ENCODE data around the gene PPP1CA. TPM values are rescaled to one million over a fixed set of nuclear protein-coding genes. Genes with fewer than 3 reads are reported as not detected.

The PPP1CA gene
- polyA plus RNA-seq, 3 donors from 2014 or later: 830 to 1,276 (median 950) TPM

DNA sequence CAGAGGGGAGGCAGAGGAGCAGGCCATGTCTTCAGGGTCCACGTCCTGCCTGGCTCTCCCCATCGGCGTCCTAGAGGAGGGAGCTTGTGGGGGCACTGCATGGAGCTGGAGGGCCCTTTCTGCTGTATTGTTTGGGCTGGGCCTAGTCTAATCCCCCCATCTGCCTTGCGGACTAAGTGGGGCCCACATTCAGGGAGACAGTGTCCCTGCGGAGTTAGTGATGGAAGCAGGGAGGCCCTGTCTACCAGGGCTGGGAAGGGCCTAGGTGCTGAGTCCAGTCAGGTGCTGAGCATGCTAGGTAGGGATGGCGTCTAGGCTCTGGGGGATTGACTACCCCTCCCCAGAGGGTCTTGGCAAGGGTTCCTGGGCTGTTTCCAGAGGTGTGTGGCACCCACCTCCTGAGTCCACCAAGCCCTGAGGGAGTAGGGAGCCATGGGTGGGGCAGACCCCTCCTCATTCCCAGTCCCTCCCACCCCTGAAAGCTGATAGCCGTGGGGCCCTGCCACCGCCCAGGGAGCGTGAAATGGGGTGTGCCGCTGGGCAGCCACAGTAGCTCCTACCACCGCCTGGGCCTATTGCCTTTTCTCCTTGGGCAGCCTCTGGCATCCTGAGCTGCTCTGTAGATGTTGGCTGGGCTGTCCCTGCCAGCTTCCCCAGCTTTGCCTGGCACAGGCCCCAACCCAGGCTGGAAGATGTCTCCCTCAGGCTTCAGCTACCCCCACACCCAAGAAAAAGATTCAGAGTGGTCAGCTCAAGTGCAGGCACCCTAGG is 46.5 kb downstream of the PPP1CA start:
- no peak for DNase-seq
- Mint-ChIP-seq H3K27me3 (ENCODE audit: low read depth in 3 of 3) (peaks cover 9 to 22% (median 18%) of the 10 kb centered on the region in 3 donors), H3K9me3 (no peaks in the 10 kb centered on the region), H3K27ac (peak overlapping the region; percentile 26 to 100 (median 84)), H3K4me1 (peaks cover 37 to 38% of the 10 kb centered on the region in 2 donors), H3K36me3 (no peaks in the 10 kb centered on the region), H3K4me3 (no peak overlapping the region)

DNA sequence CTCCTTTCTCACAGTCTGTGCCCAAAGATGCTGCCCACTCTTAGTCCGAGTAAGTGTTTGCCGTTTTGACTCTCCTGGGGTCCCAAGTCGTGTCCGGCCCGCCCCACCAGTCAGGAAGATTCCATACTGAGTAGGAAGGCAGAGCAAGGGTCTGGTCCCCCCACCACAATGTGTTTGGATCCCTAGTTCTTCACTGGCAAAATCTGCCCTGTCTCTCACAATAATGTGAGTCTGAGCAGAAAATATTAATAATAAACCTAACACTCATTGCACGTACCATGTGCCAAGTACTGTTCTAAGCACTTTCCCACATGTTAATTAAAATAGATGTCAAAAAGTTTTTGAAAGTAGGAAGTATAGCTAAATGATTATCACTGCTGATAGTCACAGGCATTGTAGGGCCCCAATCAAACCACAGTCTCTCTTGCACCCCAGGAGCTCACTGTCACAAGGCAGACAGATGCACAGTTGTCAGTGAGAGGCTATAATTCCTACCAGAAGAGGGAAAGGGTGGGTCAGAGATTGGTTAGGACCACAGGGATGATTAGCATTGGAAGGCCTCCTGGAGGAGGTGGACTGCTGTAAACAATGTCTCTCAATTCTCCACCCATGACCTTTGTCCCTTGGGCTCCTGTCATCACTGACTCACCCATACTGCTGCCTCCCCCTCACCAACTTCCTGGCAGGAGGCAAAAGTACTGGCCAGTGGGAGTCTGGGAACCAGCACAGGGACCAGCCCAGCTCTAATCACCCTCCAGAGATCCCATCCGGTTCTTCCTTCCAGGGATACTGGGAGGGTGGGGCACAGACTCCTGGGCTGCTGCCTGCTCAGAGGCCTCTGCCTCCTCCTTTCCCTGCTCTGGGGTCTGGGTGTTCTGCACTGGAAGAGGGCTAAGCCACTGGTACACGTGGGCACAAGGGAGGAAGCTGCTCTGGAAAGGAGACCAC is 47.3 kb downstream of the PPP1CA start:
- Mint-ChIP-seq H3K9me3 (no peaks in the 10 kb centered on the region), H3K4me1 (peaks cover 38 to 39% of the 10 kb centered on the region in 2 donors), H3K27ac (peak overlapping the region; percentile 96 to 100 (median 98)), H3K36me3 (no peaks in the 10 kb centered on the region), H3K27me3 (ENCODE audit: low read depth in 3 of 3) (peaks cover 9 to 21% (median 18%) of the 10 kb centered on the region in 3 donors), H3K4me3 (peak overlapping the region; percentile 90 to 99 (median 96))
- DNase-seq: no peak

DNA sequence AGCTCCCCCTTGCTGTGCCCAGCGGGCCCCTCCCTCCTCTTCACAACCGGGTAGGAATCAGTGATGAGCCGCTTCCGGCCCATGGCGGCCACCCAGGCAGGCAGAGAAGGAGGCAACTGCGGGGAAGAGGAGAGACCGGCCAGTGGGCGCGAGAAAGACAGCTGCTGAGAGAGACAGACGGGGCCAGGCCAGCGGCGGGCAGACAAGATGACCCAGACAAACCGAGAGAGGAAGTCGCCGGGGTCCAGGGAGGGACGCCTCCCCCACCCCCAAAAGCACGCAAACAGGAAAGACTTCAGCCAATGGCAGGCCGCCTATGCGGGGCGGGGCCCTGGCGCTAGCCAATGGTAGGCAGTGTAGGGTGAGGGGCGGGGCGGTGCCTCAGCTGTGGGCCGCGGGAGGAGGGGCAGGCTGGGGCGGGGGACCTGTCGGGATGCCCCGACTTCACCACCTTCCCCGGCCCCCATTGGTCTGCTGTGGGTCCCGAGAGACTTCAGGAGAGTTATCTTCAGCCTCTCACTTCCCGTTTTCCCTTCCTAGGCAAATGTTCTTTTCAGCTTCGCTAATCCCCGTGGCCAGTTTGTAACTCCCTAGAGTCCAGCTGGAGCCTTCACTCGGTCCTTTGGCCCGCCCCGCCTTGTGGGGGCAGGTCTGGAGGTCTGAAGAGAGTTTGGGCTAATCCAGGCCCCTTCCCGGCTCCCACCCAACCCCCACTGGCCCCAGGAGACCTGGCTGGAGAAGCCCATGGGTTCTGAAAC is 48.2 kb downstream of the PPP1CA start, which contains the start of gene POLD4:
TSS of gene POLD4 (minus strand) at position 230 of the 758 bp plus-strand sequence. CDS start at position 83, 147 bp downstream.
- DNase-seq: peak; percentile 94 to 95 (median 95)
- Mint-ChIP-seq H3K27ac (peak within 1 kb of the TSS; percentile 96 to 100 (median 98)), H3K36me3 (no peaks in the 10 kb centered on the region), H3K9me3 (no peaks in the 10 kb centered on the region), H3K4me1 (peaks cover 38 to 39% of the 10 kb centered on the region in 2 donors), H3K27me3 (ENCODE audit: low read depth in 3 of 3) (peaks cover 9 to 19% (median 18%) of the 10 kb centered on the region in 3 donors), H3K4me3 (peak within 1 kb of the TSS; percentile 90 to 99 (median 96))

DNA sequence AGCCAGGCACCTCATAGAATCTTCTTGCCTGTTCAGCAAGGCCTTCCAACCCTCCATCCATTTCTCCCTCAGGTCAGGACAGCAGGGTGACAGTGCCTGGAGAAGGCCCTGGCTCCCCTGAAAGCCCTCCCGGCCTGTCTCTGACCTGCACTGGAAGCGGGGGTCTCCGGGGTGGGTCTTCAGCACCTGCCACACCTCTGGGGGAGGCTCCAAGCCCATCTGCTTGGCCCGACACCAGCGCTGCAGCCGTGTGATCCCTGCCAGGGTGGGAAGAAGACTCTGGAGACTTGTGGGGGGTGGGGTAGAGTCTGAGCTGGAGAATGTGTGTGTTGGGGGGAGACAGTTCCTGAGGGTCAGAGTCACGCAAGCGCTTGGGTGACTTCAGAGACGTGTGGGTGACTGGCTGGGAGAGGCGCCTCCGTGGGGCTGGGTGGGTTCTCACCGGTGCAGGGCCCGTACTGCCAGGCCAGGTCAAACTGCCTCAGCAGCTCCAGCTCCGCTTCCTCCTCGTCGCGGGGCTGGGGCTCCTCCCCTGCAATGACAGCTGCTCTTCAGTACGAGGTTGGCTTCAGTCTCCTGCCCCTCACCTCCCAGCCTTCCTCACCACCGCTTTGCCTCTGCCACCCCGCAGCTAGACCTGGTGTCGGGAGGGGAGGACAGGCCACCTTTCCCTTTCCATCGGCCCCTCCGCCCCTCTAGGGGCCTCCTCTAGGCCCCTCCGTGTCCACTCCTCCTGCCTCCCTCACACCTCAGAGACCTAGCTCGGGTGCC is 48.9 kb downstream of the PPP1CA start:
- no peak for DNase-seq
- no peaks in the 10 kb centered on the region for H3K36me3 Mint-ChIP-seq
- H3K4me1 Mint-ChIP-seq: peaks cover 38 to 39% of the 10 kb centered on the region in 2 donors
- H3K9me3 Mint-ChIP-seq: no peaks in the 10 kb centered on the region
- peaks cover 9 to 17% (median 15%) of the 10 kb centered on the region in 3 donors for H3K27me3 Mint-ChIP-seq (ENCODE audit: low read depth in 3 of 3)
- H3K27ac Mint-ChIP-seq: peak overlapping the region; percentile 96 to 100 (median 98)
- peak overlapping the region; percentile 90 to 99 (median 96) for H3K4me3 Mint-ChIP-seq

DNA sequence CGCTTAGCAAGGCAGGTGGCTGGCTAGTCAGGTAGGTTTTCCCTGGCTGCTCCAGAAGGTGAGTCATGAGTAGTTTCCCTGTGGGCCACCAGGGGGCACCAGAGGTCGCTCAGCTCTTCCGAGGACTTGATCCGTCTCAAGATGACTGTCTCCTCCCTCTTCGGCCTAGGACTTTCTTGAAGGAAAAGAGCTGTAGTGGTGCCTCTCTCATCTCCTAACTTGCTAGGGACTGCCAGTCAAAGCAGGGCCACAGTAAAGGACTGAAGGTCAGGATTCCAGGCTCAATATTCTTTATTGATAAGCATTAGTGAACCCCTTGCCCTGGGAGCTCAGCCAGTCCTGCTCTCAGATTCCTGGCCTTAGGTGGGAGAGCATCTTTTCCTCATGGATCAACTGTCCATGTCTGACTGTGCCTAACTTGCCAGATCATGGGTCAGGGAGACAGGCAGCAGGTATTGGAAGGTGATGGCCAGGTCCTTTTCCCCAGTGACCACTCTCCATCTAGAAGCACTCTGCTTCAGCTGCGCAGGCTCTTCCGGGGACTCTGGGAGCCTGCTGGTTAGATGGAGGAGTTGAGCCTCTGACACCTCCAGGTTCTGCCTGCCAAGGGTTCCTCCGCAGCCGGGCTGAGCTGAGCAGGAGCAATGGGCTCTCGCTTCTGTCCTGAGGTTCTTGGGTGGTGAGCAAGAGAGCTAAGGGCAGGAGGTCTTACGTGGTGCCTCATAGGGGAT is 50.2 kb downstream of the PPP1CA start:
- Mint-ChIP-seq H3K27me3 (ENCODE audit: low read depth in 3 of 3) (peaks cover 10 to 15% (median 15%) of the 10 kb centered on the region in 3 donors), H3K4me1 (peaks cover 31 to 33% of the 10 kb centered on the region in 2 donors), H3K9me3 (no peaks in the 10 kb centered on the region), H3K4me3 (peak overlapping the region; percentile 61 to 77 (median 75)), H3K27ac (peak overlapping the region; percentile 83 to 97 (median 91)), H3K36me3 (no peaks in the 10 kb centered on the region)
- DNase-seq: peak; percentile 63 to 69 (median 66)

DNA sequence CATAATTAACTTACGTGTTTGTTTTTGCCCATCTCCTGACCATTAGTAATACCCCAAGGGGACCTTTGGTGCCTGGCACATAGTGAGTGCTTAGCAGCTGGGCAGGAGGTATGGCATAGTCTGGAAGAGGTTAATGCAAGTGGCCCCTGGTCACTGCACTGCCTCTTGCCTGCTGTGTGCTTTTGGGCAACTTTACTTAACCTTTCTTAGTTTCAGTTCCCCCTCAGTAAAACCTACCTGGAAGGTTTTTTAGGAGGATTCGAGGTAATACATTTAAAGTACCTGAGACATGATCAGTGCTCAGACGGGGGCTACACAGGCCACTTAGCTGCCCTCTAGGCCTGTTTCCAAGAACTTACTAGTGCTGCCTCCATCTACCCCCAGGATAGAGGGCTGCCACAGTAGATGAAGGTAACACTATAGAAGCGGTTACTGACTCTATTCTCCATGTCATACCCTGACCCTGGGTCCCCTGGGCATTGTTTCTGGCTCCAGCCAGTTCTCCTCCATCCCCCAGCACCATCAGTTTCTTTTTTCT is 51.7 kb downstream of the PPP1CA start:
- no peak for DNase-seq
- H3K9me3 Mint-ChIP-seq: no peaks in the 10 kb centered on the region
- no peak overlapping the region for H3K4me3 Mint-ChIP-seq

DNA sequence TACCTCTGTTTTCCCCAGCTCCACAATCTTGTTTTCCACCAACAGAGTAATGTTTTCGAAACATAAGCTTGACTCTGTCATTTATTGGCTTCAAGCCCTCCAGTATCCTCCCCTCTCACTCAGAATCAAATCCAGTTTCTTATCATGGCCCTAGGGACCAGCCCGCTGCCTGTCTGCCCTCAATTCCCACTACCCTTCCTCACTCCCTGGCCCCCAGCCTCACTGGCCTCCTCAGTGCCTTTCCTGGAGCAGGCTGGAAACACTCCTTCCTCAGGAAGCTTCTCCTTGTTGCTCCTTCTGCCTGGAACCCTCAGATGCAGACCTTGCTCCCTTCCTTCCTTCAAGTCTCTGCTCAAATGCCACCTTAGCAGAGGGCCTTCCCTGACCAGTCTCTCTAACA is 52.2 kb downstream of the PPP1CA start:
- no peaks in the 10 kb centered on the region for H3K9me3 Mint-ChIP-seq
- peak overlapping the region in 1 of 6 donors; percentile 26 for H3K27ac Mint-ChIP-seq
- H3K36me3 Mint-ChIP-seq: no peaks in the 10 kb centered on the region
- DNase-seq: no peak
- peaks cover 10 to 15% (median 15%) of the 10 kb centered on the region in 3 donors for H3K27me3 Mint-ChIP-seq (ENCODE audit: low read depth in 3 of 3)
- H3K4me1 Mint-ChIP-seq: peaks cover 30 to 32% of the 10 kb centered on the region in 2 donors
- no peak overlapping the region for H3K4me3 Mint-ChIP-seq

More for the DNA sequence above, 51.7 kb downstream of the PPP1CA start:
- Mint-ChIP-seq H3K27ac (peak overlapping the region in 2 of 6 donors; percentile 26 to 55), H3K27me3 (ENCODE audit: low read depth in 3 of 3) (peaks cover 10 to 15% (median 15%) of the 10 kb centered on the region in 3 donors), H3K4me1 (peaks cover 31 to 33% of the 10 kb centered on the region in 2 donors), H3K36me3 (no peaks in the 10 kb centered on the region)

DNA sequence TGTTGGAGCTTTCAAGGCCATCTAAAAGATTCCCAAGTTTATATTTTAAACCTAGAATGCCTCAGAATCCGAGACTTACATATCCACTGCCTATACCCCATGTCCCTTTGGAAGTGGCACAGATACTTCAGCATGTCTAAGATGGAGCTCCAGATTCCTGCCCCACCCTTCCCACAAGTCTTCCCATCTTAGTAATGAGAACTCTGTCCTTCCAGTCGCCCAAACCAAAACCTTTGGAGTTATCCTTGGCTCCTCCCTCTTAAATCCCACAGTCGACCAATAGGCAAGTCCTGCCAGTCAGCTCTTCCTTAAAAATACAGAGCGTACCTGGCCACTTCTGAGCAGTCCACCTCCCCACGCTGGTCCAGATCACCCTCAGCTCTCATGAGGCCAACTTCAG is 52.6 kb downstream of the PPP1CA start:
- H3K36me3 Mint-ChIP-seq: no peaks in the 10 kb centered on the region
- peak overlapping the region in 1 of 6 donors; percentile 12 for H3K27ac Mint-ChIP-seq
- no peak overlapping the region for H3K4me3 Mint-ChIP-seq
- no peak for DNase-seq
- no peaks in the 10 kb centered on the region for H3K9me3 Mint-ChIP-seq
- peaks cover 10 to 15% (median 13%) of the 10 kb centered on the region in 3 donors for H3K27me3 Mint-ChIP-seq (ENCODE audit: low read depth in 3 of 3)
- H3K4me1 Mint-ChIP-seq: peaks cover 26 to 28% of the 10 kb centered on the region in 2 donors

Other genes with a start within 250 kb of the PPP1CA start
- gene GRK2, start 135.4 kb downstream of the PPP1CA start, polyA plus RNA-seq: 10 to 100 TPM; 15.2 to 25.9 (median 22.9) TPM
- gene ANKRD13D, start 112.6 kb downstream of the PPP1CA start, polyA plus RNA-seq: 10 to 100 TPM; 12.4 to 26.7 (median 14.2) TPM
- 1 to 10 TPM; 1.1 to 4.8 (median 2.3) TPM for gene SSH3, start 98.3 kb downstream of the PPP1CA start, polyA plus RNA-seq
- 100 to 1,000 TPM in 2 of 3 donors, 10 to 100 TPM in 1; 86.1 to 131 (median 118) TPM for gene POLD4, start 48.3 kb downstream of the PPP1CA start, polyA plus RNA-seq
- 1 to 10 TPM in 1 of 3 donors, under 1 TPM in 1, not detected in 1; 0.34 to 2.2 TPM for gene CLCF1, start 28.3 kb downstream of the PPP1CA start, polyA plus RNA-seq
- 10 to 100 TPM; 10.2 to 12.8 (median 11.6) TPM for gene RAD9A, start 9.9 kb downstream of the PPP1CA start, polyA plus RNA-seq
- gene TBC1D10C, start 2.2 kb upstream of the PPP1CA start, polyA plus RNA-seq: 100 to 1,000 TPM; 396 to 531 (median 451) TPM
- gene CARNS1, start 13.8 kb upstream of the PPP1CA start, polyA plus RNA-seq: 1 to 10 TPM; 1.9 to 3.4 (median 2.7) TPM
- gene RPS6KB2, start 26.6 kb upstream of the PPP1CA start, polyA plus RNA-seq: 10 to 100 TPM; 71.5 to 96.5 (median 74.9) TPM
- 1,000 to 10,000 TPM; 1,315 to 1,354 (median 1,351) TPM for gene PTPRCAP, start 35.8 kb upstream of the PPP1CA start, polyA plus RNA-seq
- 10 to 100 TPM in 1 of 3 donors, 1 to 10 TPM in 2; 7.1 to 10.3 (median 9.2) TPM for gene CORO1B, start 41.6 kb upstream of the PPP1CA start, polyA plus RNA-seq
- 1 to 10 TPM in 1 of 3 donors, under 1 TPM in 1, not detected in 1; 0.23 to 2.5 TPM for gene GPR152, start 50.9 kb upstream of the PPP1CA start, polyA plus RNA-seq
- gene CABP4, start 53.5 kb upstream of the PPP1CA start, polyA plus RNA-seq: 1 to 10 TPM in 1 of 3 donors, not detected in 2; 1.6 TPM
- gene TMEM134, start 67.4 kb upstream of the PPP1CA start, polyA plus RNA-seq: 100 to 1,000 TPM; 154 to 255 (median 189) TPM
- gene AIP, start 81.2 kb upstream of the PPP1CA start, polyA plus RNA-seq: 100 to 1,000 TPM; 130 to 163 (median 157) TPM
- gene PITPNM1, start 103.5 kb upstream of the PPP1CA start, polyA plus RNA-seq: 10 to 100 TPM in 2 of 3 donors, 1 to 10 TPM in 1; 3.6 to 29.2 (median 10.2) TPM
- 100 to 1,000 TPM; 190 to 301 (median 226) TPM for gene CDK2AP2, start 106.3 kb upstream of the PPP1CA start, polyA plus RNA-seq
- not detected for gene CABP2, start 121.6 kb upstream of the PPP1CA start, polyA plus RNA-seq
- 1,000 to 10,000 TPM in 1 of 3 donors, 100 to 1,000 TPM in 2; 898 to 1,247 (median 930) TPM for gene GSTP1, start 182.0 kb upstream of the PPP1CA start, polyA plus RNA-seq
- gene NDUFV1, start 205.1 kb upstream of the PPP1CA start, polyA plus RNA-seq: 100 to 1,000 TPM; 173 to 261 (median 195) TPM
- gene NUDT8, start 228.1 kb upstream of the PPP1CA start, polyA plus RNA-seq: 10 to 100 TPM; 10.1 to 13.4 (median 12.3) TPM
- not detected for gene TBX10, start 237.9 kb upstream of the PPP1CA start, polyA plus RNA-seq
- gene ACY3, start 248.9 kb upstream of the PPP1CA start, polyA plus RNA-seq: under 1 TPM in 2 of 3 donors, not detected in 1; 0.41 to 0.98 TPM

All from immature natural killer cell (primary cell).